NCI-H128 (cell line): Measurements from ENCODE around the gene PYGO2.
A peak's percentile ranks its signal among the peaks of the same experiment; 100 is the strongest.
"Not testable (repeated sequence)": the region's sequence is repeated elsewhere in the genome, so short reads cannot be mapped to it uniquely, and the experiment has no call there.

ENCODE experiments used
- DNase-seq: peaks from one replicate; lab custom pipeline; 2025; ENCODE audit not compliant: unreplicated experiment; lab: John Stamatoyannopoulos, UW

PYGO2 gene

DNA sequence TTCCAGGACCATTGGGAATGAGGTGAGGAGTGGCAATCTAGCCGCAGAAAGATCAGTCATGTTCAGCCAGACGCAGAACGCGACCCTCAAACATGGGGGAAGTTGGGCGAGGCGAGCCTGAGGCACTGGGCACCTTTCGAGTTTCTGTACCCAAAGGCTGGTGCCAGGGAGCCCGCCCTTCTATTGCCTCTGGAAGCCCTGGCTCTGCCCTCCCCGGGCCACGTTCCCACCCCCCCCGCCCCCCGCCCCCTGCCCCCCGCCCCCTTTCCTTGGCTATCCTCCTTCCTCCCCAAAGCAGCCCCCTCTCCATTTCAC is 38.8 kb upstream of the PYGO2 start:
- DNase-seq, result no peak

DNA sequence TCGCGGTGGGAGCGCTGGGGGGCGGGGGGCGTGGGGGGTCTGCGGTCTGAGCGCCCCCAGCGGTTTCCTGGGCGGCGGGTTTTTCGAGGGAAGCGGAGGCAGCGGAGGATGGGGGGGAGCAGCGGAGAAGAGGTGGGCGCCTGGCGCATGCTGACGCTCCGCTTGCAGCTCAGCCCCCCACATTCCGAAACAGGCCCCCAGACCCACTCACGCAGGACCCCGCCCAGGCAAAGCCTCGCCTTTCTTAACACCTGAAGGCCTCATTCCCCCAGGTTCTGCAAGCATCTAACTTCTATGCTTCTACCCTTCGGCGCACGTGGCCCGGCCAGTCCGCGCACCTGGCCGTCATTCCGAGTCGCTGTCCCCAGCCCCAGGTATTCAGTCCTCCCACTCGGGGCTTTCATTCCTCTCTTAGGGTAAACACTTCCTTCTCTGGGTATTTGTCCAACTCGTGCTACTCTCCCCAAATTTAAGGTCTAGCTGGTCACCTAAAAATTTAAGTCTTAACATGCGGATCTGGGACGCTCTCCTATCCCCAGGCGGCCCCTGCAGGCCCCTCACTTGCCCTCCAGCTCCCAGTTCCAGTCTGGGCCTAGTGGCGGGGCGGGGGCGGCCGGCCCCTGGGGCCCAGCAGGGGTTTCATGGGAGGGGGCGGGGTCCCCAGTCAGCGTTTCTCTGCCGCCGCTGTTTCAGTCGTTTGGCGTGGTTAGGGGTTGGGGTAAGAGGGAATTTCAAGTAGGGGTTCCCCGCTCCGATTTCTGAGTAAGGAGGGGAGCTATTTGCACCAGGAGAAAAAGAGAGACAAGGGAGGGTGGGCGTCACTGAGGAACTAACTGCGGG is 38.2 kb upstream of the PYGO2 start:
- no peak for DNase-seq

DNA sequence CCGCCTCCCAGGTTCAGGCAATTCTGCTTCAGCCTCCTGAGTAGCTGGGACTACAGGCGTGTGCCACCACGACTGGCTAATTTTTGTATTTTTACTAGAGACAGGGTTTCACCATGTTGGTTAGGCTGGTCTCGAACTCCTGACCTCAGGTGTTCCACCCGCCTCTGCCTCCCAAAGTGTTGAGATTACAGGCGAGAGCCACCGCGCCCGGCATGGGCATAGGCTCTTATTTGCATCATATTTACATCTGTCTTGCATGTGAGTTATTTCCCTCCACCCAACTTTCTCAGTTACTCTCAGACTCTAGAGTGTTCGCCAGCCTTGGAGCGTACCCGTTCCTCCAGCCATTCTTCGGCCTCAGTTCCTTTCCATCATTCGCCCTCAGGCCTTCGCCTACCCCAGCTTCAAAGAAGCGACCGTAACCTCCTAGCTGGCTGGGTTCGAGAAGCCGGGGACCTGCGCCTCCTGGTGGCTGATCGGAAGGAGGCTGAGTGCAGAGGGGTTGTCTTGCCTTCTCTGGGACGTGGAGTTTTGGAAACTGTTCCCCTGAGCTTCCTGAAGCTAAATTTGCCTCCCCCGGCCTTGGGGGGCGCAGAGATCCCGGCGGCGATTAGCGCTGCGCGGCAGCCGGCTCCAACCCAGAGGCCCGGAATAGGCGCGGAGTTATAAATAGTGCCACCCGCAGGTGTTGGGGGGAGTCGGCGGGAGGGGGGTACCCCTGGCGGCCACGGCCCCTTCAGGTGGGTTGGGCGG is 37.4 kb upstream of the PYGO2 start:
- DNase-seq, result no peak

DNA sequence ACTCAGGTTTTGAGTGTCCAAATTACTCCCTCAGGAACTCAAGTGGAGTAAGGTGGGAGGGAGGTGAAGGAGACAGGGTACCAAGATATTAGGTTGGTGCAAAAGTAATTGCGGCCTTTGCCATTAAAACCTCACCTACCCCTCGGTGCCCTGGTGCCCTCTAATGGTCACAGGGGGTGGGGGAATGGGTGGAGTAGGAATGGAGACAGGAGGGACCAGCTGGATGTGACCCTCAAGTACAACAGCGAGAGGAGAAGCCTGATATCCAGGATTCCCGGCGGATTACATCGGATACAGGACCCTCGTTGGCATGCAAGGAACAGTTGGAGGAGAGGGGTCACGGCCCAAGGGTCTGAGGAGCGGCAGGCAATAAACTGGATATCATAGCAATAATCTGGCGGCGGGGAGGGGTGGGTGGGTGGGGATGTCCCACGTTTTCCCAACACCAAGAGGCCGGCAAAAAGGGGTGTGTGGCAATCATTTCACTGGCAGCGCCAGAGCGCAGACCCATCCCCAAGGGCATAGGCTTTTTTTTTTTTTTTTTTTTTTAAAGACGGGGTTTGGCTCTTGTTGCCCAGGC is 36.7 kb upstream of the PYGO2 start:
- no peak for DNase-seq

DNA sequence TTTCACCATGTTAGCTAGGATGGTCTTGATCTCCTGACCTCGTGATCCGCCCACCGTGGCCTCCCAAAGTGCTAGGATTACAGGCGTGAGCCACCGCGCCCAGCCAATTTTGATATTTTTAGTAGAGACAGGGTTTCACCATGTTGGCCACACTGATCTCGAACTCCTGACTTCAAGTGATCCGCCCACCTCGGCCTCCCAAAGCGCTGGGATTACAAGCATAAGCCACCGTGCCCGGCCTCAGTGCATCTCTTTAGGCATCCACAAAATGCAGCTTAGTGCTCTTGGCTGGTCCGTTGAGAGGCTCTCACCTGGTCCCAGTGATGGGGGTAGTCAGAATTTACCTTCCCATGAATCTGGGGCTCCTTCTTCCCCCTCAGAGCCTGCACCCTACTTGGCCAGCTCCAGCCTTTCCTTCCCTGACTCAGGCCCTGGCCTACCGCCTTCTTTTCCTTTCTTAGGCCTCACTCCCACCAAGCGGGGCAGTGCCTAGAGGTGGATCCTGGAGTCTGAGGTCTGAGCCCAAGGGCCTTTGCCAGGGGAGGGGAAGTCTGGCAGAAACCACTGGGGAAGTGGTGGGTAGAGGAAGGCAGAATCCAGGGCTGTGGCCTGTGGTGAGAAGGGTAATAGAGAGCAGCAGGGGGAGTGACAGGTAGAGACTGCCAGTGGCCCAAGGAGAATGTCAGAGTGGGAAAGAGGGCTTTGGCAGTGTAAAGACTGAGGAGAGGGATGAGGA is 35.6 kb upstream of the PYGO2 start:
- no peak for DNase-seq

DNA sequence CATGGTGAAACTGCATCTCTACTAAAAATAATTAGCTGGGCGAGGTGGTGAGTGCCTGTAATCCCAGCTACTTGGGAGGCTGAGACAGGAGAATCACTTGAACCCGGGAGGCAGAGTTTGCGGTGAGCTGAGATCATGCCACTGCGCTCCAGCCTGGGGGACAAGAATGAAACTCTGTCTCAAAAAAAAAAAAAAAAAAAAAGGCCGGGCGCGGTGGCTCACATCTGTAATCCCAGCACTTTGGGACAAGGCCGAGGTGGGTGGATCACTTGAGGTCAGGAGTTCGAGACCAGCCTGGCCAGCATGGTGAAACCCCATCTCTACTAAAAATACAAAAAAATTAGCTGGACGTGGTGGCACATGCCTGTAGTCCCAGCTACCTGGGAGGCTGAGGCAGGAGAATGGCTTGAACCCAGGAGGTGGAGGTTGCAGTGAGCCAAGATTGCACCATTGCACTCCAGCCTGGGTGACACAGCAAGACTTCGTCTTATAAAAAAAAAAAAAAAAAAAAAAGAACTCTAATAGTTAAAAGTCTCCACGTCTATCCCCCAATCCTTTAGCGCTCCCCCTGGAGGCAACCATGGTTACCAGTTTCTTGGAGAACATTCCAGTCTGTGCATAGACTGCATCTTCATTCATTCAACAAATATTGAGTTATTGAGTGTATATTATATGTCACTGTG is 33.9 kb upstream of the PYGO2 start:
- not testable (repeated sequence) for DNase-seq

DNA sequence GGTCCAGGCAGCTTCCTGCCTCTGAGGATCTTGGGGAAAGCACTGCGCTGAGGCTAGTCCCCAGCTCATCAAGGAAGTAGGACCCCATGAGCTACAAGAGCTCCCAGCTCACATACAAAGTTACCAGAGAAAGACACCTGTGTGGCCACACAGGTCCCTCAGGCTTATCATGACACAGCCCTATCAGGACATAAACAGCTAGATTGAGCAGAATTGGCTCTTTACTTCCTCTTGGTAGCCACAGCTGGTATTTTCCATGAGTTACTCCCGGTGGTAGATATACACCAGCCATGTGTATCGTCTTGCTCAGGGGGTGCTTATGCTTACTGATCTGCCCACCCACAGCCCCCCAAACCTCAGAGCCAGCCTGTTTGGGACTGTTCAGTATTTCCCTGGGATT is 33.0 kb upstream of the PYGO2 start:
- no peak for DNase-seq

DNA sequence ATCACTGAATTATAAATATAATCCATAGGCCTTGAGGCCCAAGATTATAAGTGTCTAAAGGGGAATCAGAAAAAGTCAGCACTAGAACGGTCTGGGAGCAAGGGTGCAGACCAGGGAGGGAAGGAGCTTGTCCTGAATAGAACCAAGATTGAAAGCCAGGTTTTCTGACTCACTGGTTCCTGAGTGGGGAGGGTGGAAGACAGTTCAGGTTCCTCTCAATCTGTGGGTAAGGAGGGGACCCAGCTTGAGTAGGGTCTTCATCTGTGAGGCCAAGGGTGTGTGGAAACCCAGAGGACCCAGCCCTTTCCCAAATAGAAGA is 32.6 kb upstream of the PYGO2 start:
- no peak for DNase-seq

DNA sequence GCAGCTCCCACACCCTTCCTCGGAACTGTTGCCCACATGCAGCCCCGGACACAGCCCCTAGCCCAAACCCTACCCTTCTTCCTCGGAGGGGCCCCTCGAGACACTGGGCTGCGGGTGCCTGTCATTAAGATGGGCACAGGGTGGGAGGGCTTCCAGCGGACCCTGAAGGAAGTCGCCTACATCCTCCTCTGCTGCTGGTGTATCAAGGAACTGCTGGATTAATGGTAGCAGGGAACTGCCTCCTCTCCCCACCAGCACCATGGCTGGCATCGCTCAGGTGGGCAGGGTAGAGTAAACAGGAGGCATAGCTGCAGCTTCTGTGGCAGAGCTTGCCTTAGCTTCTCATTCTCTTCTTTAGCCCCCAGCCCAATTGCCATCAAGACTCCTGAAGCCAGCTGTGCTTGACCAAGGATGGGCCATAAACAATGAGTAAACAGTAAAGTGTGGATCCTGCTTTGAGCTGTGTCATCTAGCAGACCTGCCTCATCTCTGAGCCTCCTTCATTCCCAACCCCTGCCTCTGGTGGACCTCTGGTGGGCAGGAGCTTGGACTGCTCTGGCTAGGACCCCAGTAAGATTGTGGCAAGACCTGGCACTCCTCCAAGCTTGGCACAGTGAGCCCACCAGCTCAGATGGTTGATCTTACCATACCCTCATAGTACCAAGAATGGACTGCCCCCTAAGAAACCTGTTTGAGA is 32.1 kb upstream of the PYGO2 start, which contains the start of gene LENEP:
TSS of gene LENEP (plus strand) at position 15 of the 697 bp plus-strand sequence. CDS start at position 37, 22 bp downstream.
- DNase-seq, result no peak

DNA sequence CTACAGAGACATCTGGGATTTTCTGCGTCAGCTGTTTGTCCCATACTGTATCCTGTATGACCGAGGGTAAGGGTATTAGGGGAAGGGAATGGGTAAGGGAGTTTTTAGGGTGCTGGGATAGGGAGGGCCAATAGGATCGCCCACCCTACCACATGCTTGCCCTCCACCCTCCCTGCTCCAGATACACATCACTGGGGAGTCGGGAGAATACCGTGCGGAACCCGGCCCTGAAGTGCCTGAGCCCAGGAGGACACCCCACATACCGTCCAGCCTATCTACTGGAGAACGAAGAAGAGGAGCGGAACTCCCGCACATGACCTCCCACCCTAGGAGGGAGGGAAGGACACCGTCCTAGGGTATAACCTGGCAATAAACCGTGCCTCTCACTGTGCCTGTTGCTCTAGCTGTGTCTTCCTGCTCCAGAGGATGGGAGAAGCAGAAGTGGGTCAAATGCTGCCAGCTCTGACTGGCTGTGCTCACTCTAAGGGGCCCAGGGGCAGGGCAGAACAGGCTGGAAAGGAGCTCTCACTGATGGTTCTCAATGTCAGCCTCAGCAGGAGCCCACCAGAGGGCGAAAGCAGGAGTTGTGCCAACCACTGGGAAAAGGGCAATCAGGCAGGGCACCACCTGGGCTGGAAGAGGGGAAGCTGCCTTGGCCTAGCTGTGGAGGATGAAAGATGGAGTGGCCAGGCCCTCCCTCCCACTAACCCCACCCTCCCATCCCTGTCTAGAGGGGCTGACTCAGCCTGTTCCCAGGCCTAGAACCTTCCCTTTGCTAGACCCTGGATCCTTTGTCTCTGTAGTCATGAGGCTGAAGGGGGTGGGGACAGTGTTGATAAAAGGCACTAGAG is 31.4 kb upstream of the PYGO2 start:
- DNase-seq, result no peak

DNA sequence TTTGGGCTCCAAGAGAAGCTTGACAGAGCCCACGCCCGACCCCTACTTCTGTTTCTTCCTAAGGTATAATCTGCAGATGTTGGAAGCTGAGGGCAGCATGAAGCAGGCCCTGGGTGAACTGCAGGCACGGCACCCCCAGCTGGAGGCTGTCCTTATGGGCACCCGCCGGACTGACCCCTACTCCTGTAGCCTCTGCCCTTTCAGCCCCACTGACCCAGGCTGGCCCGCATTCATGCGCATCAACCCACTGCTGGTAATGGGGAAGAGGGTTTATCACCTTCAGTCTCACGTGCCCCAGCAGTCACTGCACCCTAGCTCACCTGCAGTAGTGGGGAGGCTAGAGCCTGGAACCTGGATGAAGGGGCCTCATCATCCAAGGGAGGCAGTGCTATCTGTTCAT is 28.7 kb upstream of the PYGO2 start:
- no peak for DNase-seq

DNA sequence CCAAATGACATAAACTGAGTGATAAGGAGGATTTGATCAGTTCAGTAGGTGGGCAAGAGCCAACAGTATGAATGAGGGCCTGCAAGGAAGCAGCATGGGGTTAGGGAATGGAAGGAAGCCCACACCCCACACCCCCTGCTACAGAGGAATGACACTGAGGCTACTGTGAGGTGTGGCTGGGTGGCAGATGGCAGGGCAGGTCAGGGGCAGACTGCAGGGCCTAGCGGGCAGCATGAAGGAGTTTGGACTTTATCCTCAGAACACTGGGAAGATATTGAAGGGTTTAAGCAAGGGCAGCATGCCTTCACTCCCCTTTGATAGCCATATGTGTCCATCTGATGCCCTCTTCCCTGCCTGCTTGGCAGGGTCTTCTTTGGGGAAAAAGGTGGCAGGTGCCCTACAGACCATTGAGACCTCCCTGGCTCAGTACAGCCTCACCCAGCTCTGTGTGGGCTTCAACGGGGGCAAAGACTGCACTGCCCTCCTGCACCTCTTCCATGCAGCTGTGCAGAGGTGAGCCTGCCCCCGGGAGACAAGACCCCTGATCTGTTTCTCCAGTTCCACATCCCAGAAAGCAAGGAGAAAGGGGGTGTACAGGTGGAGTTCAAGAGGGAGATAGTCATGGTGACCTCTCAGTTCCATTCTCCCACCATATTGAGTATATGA is 27.7 kb upstream of the PYGO2 start:
- no peak for DNase-seq

DNA sequence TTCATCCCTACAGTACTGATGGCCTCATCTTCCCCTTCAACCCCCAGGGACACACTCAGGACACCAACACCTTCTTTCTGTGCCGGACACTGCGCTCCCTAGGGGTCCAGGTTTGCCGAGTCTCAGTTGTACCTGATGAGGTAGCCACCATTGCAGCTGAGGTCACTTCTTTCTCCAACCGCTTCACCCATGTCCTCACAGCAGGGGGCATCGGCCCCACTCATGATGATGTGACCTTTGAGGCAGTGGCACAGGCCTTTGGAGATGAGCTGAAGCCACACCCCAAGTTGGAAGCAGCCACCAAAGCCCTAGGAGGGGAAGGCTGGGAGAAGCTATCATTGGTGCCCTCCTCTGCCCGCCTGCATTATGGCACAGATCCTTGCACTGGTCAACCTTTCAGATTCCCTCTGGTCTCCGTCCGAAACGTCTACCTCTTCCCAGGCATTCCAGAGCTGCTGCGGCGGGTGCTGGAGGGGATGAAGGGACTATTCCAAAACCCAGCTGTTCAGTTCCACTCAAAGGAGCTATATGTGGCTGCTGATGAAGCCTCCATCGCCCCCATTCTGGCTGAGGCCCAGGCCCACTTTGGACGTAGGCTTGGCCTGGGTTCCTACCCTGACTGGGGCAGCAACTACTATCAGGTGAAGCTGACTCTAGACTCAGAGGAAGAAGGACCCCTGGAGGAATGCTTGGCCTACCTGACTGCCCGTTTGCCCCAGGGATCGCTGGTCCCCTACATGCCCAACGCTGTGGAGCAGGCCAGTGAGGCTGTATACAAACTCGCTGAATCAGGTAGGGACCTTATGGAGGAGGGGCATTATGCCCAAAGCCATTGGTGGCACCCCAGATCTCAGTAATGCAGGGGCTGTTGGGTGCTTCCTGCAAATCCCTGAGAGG is 26.7 kb upstream of the PYGO2 start:
- DNase-seq, result no peak

DNA sequence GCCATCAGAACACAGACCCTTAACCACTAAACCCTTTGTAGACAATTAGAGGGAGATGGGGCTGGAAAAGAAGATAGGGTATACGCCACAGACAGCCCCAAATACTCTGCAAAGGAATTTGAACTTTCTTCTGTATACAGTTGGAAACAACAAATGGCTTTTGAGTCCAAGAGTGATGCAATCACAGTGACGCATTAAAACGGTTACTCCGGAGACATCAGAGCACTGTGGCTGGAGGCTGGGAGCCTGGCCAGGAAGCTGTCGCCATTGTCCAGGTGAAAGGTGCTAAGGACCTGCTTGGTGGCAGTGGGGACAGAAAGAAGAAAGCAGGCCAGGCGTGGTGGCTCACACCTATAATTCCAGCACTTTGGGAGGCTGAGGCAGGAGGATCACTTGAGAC is 25.7 kb upstream of the PYGO2 start:
- DNase-seq, result no peak

DNA sequence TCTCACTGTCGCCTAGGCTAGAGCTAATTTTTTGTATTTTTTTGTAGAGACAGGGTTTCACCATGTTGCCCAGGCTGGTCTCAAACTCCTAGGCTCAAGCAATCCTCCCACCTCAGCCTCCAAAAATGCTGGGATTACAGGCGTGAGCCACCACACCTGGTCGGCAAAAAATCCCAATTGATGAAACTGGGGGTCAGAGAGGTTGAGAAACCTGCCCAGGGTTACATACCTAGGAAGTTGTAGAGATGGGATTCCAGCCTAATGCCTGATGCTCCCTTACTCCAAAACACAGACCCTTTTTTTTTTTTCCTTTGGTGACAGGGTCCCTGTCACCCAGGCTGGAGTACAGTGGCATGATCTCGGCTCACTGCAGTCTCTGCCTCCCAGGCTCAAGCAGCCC is 25.2 kb upstream of the PYGO2 start:
- not testable (repeated sequence) for DNase-seq

DNA sequence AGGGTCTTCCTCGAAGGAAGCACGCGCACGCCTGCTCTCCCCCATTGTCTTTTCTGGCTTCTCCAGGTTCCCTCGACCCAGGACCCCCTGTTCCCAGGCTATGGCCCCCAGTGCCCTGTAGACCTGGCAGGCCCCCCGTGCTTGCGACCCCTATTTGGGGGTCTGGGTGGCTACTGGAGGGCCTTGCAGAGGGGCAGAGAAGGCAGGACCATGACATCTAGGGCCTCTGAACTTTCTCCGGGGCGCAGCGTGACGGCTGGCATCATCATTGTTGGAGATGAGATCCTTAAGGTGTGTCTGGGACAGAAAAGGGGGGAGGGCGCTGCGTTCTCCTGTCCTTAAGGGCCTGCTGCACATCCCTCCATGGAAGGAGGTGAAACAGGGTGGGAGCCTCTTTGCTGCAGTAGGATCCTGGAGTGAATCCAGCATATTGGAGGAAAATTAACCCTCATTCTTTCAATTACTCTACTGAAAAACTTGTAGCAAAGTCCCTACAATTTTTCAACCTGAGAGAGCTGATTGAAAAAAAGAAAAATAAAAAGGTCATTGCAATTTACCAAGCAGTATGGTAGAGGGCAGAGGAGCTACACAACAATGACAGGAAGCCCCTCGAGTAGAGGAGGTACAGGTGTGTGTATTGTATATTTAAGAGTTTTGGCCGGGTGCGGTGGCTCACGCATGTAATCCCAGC is 22.3 kb upstream of the PYGO2 start:
- no peak for DNase-seq

DNA sequence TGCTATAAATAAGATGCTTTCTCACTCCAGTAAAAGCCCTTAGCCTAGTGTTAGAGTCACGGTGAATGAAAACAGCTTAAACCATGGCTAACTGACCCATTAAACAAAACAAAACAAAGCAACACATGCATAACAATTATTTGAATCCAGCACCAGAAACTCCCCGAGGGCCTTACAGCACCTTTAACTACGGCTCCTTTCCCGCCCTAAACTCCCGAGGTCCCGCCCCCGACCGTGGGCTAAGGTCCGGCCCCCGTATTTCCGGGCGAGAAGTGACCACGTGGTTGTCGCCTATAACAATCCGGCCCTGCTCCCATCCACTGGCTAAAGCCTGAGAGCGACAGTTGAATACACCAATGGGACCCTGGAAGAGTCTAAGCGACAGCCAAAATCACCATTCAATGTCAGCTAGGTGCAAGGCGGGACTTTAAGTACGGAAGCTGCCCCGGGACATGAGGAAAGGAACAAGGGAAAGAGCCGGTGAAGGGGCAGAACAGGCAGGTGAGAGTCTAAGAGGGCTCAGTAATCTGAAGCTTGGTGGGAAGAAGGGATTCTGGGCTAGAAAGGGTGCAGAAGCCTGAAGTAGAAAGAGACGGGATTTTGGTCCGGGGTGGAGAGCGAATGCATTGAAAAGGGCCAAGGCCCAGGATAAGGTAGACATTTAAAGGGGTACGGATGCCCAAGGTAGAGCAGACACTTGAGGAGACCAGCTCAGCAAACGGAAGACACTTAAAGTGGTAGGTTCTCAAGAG is 21.5 kb upstream of the PYGO2 start, which contains the start of gene FLAD1:
TSS of gene FLAD1 (plus strand) at position 448 of the 752 bp plus-strand sequence. CDS start 351 bp downstream, outside the sequence.
- peak; percentile 99 for DNase-seq
